ENCODE results near the gene SUN1. TPM values are rescaled to one million over a fixed set of nuclear protein-coding genes. Genes with fewer than 3 reads are reported as not detected.

The SUN1 gene
- total and polyA plus RNA-seq, 4 donors, result 24.8 to 162 (median 40.1) TPM

DNA sequence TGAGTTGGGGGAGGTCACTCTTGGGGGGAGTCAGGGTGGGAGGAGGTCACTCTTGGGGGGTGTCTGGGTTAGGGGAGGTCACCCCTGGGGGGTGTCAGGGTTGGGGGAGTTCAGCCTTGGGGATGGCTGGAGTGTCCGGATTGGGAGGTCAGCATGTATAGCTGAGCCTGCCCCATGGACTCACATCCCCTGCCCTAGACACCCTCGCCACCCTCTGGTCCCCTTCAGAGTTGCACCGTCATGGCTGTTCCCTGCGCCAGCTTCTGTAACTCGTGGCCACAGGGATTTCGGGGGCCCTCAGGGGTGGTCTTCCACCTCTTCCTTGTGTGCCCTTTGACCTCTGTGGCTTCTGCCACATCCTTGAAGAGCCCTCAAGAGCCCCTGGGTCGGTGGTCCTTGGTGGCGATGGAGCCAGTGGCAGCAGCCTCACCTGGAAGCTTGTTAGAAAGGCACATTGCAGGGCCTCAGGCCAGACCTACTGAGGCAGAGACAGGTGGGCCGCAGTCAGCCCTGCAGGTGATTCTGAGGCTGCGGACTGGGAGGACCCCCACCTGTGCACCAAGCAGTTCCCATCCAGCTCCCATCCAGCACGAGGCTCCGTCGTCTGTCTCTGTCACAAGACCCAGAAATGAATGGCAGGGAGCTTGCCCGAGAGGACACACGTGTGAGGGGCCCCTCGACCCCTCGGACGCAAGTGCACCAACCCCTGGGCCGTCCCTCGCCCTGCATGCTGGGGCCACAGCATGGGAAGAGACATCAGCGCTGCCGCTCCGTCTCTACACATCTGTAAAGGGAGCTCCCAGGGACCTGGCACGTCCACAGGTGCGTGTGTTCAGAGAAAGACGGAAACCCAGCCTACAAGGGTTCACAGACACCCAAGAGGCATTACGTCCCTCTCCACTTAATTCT lies 44.7 kb upstream of the SUN1 start:
- no peaks in the 10 kb centered on the region for H3K9me3 ChIP-seq (ENCODE audit: control insufficient read depth in 4 of 4, low read length in 3 of 4)
- no peak overlapping the region for H3K27ac ChIP-seq (ENCODE audit: low read depth in 1 of 2, low read length in 2 of 2)
- no peaks in the 10 kb centered on the region for H3K4me1 ChIP-seq (ENCODE audit: control insufficient read depth in 4 of 4, insufficient read depth in 4 of 4, low read length in 3 of 4)
- DNase-seq (ENCODE audit: low spot score), result no peak
- 98% methylated on average over 27 of the region's 27 CpGs for WGBS
- no peak overlapping the region for H3K4me3 ChIP-seq (ENCODE audit: low read depth in 1 of 3, low read length in 3 of 3)
- no peak overlapping the region for H3K9ac ChIP-seq (ENCODE audit: low read depth in 1 of 2, low read length in 2 of 2)
- H3K27me3 ChIP-seq (ENCODE audit: control insufficient read depth in 4 of 4, insufficient read depth in 4 of 4, low read length in 3 of 4), result no peaks in the 10 kb centered on the region
- TF ChIP-seq, protein P1, sequence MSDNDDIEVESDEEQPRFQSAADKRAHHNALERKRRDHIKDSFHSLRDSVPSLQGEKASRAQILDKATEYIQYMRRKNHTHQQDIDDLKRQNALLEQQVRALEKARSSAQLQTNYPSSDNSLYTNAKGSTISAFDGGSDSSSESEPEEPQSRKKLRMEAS (IDR thresholded peaks at IDR 0.05), result no peak
- TF ChIP-seq HNF4A (conservative IDR thresholded peaks at IDR 0.05) (no peak), YY1 (IDR thresholded peaks at IDR 0.05) (no peak), TAF1 (conservative IDR thresholded peaks at IDR 0.05) (no peak), SP1 (IDR thresholded peaks at IDR 0.05) (no peak), FOXA2 (IDR thresholded peaks at IDR 0.05) (no peak)
- TF ChIP-seq, protein P2, sequence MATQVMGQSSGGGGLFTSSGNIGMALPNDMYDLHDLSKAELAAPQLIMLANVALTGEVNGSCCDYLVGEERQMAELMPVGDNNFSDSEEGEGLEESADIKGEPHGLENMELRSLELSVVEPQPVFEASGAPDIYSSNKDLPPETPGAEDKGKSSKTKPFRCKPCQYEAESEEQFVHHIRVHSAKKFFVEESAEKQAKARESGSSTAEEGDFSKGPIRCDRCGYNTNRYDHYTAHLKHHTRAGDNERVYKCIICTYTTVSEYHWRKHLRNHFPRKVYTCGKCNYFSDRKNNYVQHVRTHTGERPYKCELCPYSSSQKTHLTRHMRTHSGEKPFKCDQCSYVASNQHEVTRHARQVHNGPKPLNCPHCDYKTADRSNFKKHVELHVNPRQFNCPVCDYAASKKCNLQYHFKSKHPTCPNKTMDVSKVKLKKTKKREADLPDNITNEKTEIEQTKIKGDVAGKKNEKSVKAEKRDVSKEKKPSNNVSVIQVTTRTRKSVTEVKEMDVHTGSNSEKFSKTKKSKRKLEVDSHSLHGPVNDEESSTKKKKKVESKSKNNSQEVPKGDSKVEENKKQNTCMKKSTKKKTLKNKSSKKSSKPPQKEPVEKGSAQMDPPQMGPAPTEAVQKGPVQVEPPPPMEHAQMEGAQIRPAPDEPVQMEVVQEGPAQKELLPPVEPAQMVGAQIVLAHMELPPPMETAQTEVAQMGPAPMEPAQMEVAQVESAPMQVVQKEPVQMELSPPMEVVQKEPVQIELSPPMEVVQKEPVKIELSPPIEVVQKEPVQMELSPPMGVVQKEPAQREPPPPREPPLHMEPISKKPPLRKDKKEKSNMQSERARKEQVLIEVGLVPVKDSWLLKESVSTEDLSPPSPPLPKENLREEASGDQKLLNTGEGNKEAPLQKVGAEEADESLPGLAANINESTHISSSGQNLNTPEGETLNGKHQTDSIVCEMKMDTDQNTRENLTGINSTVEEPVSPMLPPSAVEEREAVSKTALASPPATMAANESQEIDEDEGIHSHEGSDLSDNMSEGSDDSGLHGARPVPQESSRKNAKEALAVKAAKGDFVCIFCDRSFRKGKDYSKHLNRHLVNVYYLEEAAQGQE (IDR thresholded peaks at IDR 0.05), result no peak
- TF ChIP-seq, protein P3, sequence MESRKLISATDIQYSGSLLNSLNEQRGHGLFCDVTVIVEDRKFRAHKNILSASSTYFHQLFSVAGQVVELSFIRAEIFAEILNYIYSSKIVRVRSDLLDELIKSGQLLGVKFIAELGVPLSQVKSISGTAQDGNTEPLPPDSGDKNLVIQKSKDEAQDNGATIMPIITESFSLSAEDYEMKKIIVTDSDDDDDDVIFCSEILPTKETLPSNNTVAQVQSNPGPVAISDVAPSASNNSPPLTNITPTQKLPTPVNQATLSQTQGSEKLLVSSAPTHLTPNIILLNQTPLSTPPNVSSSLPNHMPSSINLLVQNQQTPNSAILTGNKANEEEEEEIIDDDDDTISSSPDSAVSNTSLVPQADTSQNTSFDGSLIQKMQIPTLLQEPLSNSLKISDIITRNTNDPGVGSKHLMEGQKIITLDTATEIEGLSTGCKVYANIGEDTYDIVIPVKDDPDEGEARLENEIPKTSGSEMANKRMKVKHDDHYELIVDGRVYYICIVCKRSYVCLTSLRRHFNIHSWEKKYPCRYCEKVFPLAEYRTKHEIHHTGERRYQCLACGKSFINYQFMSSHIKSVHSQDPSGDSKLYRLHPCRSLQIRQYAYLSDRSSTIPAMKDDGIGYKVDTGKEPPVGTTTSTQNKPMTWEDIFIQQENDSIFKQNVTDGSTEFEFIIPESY (IDR thresholded peaks at IDR 0.05), result no peak
- peaks cover 0 to 11% (median 5%) of the 10 kb centered on the region in 4 donors for H3K36me3 ChIP-seq (ENCODE audit: control insufficient read depth in 4 of 4, insufficient read depth in 3 of 4, low read depth in 1 of 4, low read length in 3 of 4)

DNA sequence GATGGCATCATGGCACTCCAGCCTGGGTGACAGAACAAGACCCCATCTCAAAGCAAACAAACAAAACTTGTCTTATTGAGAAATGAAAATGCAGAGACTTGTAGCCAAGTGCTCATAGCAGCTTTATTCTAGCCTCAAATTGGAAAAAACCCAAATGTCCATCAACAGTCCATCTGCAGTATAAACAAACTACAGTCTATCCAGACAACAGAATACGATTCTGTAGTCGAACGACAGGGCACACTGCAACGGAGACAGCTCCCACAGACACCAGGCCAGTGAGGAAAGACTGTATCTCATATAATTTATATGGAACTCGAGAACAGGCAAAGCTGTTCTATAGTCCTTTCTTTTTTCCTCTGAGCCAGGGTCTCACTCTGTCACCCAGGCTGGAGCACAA lies 40.8 kb upstream of the SUN1 start:
- H3K4me3 ChIP-seq (ENCODE audit: low read depth in 1 of 3, low read length in 3 of 3), result no peak overlapping the region
- no peak overlapping the region for H3K9ac ChIP-seq (ENCODE audit: low read depth in 1 of 2, low read length in 2 of 2)
- DNase-seq (ENCODE audit: low spot score), result no peak
- H3K27me3 ChIP-seq (ENCODE audit: control insufficient read depth in 4 of 4, insufficient read depth in 4 of 4, low read length in 3 of 4), result no peaks in the 10 kb centered on the region
- TF ChIP-seq FOXA1 (IDR thresholded peaks at IDR 0.05) (no peak), HNF4A (conservative IDR thresholded peaks at IDR 0.05) (no peak), RAD21 (IDR thresholded peaks at IDR 0.05) (no peak)
- H3K9me3 ChIP-seq (ENCODE audit: control insufficient read depth in 4 of 4, low read length in 3 of 4), result no peaks in the 10 kb centered on the region
- H3K4me1 ChIP-seq (ENCODE audit: control insufficient read depth in 4 of 4, insufficient read depth in 4 of 4, low read length in 3 of 4), result no peaks in the 10 kb centered on the region
- 90% methylated on average over 5 of the region's 5 CpGs for WGBS
- H3K27ac ChIP-seq (ENCODE audit: low read depth in 1 of 2, low read length in 2 of 2), result no peak overlapping the region
- no peaks in the 10 kb centered on the region for H3K36me3 ChIP-seq (ENCODE audit: control insufficient read depth in 4 of 4, insufficient read depth in 3 of 4, low read depth in 1 of 4, low read length in 3 of 4)

DNA sequence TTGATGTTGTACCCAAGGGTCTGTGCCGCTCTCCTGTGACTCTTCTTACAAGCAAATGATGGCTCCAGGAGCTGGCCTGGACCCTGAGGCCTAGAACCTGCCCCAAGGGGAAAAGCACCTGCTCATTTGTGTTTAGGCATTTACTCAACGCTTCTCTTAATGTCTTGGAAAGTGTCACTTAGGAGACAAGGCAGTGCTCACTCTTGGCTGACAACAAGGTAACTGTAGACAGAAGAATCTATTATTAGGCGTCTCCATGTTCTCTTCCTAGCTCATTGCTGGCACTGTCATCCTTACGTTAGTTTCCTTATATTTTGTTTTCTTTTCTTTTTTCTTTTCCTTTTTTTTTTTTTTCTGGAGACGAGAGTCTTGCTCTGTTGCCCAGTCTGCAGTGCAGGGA lies 38.1 kb upstream of the SUN1 start:
- Histone ChIP-seq H3K27me3 (ENCODE audit: control insufficient read depth in 4 of 4, insufficient read depth in 4 of 4, low read length in 3 of 4) (no peaks in the 10 kb centered on the region), H3K27ac (ENCODE audit: low read depth in 1 of 2, low read length in 2 of 2) (no peak overlapping the region), H3K9ac (ENCODE audit: low read depth in 1 of 2, low read length in 2 of 2) (no peak overlapping the region), H3K4me3 (ENCODE audit: low read depth in 1 of 3, low read length in 3 of 3) (no peak overlapping the region), H3K9me3 (ENCODE audit: control insufficient read depth in 4 of 4, low read length in 3 of 4) (no peaks in the 10 kb centered on the region), H3K4me1 (ENCODE audit: control insufficient read depth in 4 of 4, insufficient read depth in 4 of 4, low read length in 3 of 4) (no peaks in the 10 kb centered on the region), H3K36me3 (ENCODE audit: control insufficient read depth in 4 of 4, insufficient read depth in 3 of 4, low read depth in 1 of 4, low read length in 3 of 4) (no peaks in the 10 kb centered on the region)
- DNase-seq (ENCODE audit: low spot score), result no peak
- 95% methylated on average over 5 of the region's 5 CpGs for WGBS
- TF ChIP-seq FOXA1 (IDR thresholded peaks at IDR 0.05), result no peak
- TF ChIP-seq, protein P4, sequence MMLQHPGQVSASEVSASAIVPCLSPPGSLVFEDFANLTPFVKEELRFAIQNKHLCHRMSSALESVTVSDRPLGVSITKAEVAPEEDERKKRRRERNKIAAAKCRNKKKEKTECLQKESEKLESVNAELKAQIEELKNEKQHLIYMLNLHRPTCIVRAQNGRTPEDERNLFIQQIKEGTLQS (IDR thresholded peaks at IDR 0.05), result no peak
- no peak for TF ChIP-seq EGR1 (IDR thresholded peaks at IDR 0.05; ENCODE audit: low read depth in 2 of 2)
- no peak for TF ChIP-seq GABPA (IDR thresholded peaks at IDR 0.05 in 1 of 2, conservative IDR thresholded peaks at IDR 0.05 in 1 of 2)
- no peak for TF ChIP-seq RXRA (IDR thresholded peaks at IDR 0.05)
- TF ChIP-seq RAD21 (IDR thresholded peaks at IDR 0.05), result no peak
- TF ChIP-seq HNF4A (conservative IDR thresholded peaks at IDR 0.05), result no peak
- TF ChIP-seq, protein P1 (IDR thresholded peaks at IDR 0.05), result no peak
- no peak for TF ChIP-seq SP1 (IDR thresholded peaks at IDR 0.05)
- no peak for TF ChIP-seq JUND (IDR thresholded peaks at IDR 0.05)
- TF ChIP-seq, protein P3 (IDR thresholded peaks at IDR 0.05), result no peak
- TF ChIP-seq FOXA2 (IDR thresholded peaks at IDR 0.05), result no peak
- no peak for TF ChIP-seq TAF1 (conservative IDR thresholded peaks at IDR 0.05)
